BE2C (cell line): ENCODE results near the gene CDKL5.

Experiments
- DNase-seq: peaks from one replicate; pipeline ENCODE4 v3.0.0-alpha.2; 2020
- H3K27me3 ChIP-seq: fragments of 250-450 bp; sonication (Bioruptor Pico); 2 replicates; pipeline ENCODE4 v1.5.1; 2020; ENCODE audit warnings: mild to moderate bottlenecking
- H3K36me3 ChIP-seq: fragments of 250-450 bp; sonication (Bioruptor Pico); 2 replicates; pipeline ENCODE4 v1.5.1; 2020; ENCODE audit warnings: mild to moderate bottlenecking
- H3K4me1 ChIP-seq: fragments of 250-450 bp; sonication (Bioruptor Pico); 2 replicates; pipeline ENCODE4 v1.5.1; 2020
- H3K4me3 ChIP-seq: 2 replicates; pipeline ENCODE4 v1.5.1; 2011; ENCODE audit warnings: low read depth, low read length
- H3K9me3 ChIP-seq: fragments of 250-450 bp; sonication (Bioruptor Pico); 2 replicates; pipeline ENCODE4 v1.5.1; 2020
- CTCF ChIP-seq: IDR thresholded peaks from 2 replicates; pipeline ENCODE4 v1.5.1; 2012; ENCODE audit warnings: mild to moderate bottlenecking, low read depth, low read length

Gene CDKL5

GRCh38 chrX:18448416-18448815 is 23.0 kb downstream of the CDKL5 start:
- no peaks in the 10 kb centered on the region for H3K9me3 ChIP-seq
- H3K4me1 ChIP-seq: no peaks in the 10 kb centered on the region
- H3K4me3 ChIP-seq: no peak overlapping the region
- H3K27me3 ChIP-seq: no peaks in the 10 kb centered on the region
- no peaks in the 10 kb centered on the region for H3K36me3 ChIP-seq
- no peak for DNase-seq
- TF ChIP-seq CTCF: no peak

- H3K4me3 ChIP-seq: no peak overlapping the region
Observed at GRCh38 chrX:18449236-18449635, 23.8 kb downstream of the CDKL5 start.

GRCh38 chrX:18455384-18455783 is 30.0 kb downstream of the CDKL5 start:
- no peak for DNase-seq
- TF ChIP-seq CTCF: no peak
- no peaks in the 10 kb centered on the region for H3K4me1 ChIP-seq
- H3K4me3 ChIP-seq: no peak overlapping the region
- no peaks in the 10 kb centered on the region for H3K9me3 ChIP-seq
- no peaks in the 10 kb centered on the region for H3K36me3 ChIP-seq
- no peaks in the 10 kb centered on the region for H3K27me3 ChIP-seq

More at GRCh38 chrX:18449236-18449635, 23.8 kb downstream of the CDKL5 start:
- no peaks in the 10 kb centered on the region for H3K4me1 ChIP-seq
- TF ChIP-seq CTCF: no peak
- no peaks in the 10 kb centered on the region for H3K9me3 ChIP-seq
- DNase-seq: no peak
- H3K27me3 ChIP-seq: no peaks in the 10 kb centered on the region
- H3K36me3 ChIP-seq: no peaks in the 10 kb centered on the region

GRCh38 chrX:18457000-18457399 is 31.6 kb downstream of the CDKL5 start:
- Histone ChIP-seq H3K36me3 (no peaks in the 10 kb centered on the region), H3K27me3 (no peaks in the 10 kb centered on the region), H3K4me1 (no peaks in the 10 kb centered on the region), H3K9me3 (no peaks in the 10 kb centered on the region), H3K4me3 (no peak overlapping the region)
- TF ChIP-seq CTCF: no peak
- DNase-seq: no peak

- Histone ChIP-seq H3K9me3 (no peaks in the 10 kb centered on the region), H3K27me3 (no peaks in the 10 kb centered on the region), H3K36me3 (no peaks in the 10 kb centered on the region), H3K4me1 (no peaks in the 10 kb centered on the region; the same call in 1 of the 2 replicates), H3K4me3 (no peak overlapping the region)
- TF ChIP-seq CTCF: no peak
- DNase-seq: no peak
Observed at GRCh38 chrX:18461431-18461830, 36.0 kb downstream of the CDKL5 start.

GRCh38 chrX:18464499-18464898 is 39.1 kb downstream of the CDKL5 start:
- no peak for DNase-seq
- Histone ChIP-seq H3K4me3 (no peak overlapping the region), H3K9me3 (no peaks in the 10 kb centered on the region), H3K4me1 (no peaks in the 10 kb centered on the region; the same call in 1 of the 2 replicates), H3K27me3 (no peaks in the 10 kb centered on the region), H3K36me3 (no peaks in the 10 kb centered on the region)
- TF ChIP-seq CTCF: no peak
